HG03108 (cell line): ENCODE measurements around the gene PIGU.

Experiments used
- ATAC-seq: cut with Tn5 transposase; IDR thresholded peaks from one replicate; pipeline ENCODE4 v1.9.1; 2021; ENCODE audit warnings: moderate library complexity; ENCODE audit not compliant: unreplicated experiment

PIGU gene

DNA sequence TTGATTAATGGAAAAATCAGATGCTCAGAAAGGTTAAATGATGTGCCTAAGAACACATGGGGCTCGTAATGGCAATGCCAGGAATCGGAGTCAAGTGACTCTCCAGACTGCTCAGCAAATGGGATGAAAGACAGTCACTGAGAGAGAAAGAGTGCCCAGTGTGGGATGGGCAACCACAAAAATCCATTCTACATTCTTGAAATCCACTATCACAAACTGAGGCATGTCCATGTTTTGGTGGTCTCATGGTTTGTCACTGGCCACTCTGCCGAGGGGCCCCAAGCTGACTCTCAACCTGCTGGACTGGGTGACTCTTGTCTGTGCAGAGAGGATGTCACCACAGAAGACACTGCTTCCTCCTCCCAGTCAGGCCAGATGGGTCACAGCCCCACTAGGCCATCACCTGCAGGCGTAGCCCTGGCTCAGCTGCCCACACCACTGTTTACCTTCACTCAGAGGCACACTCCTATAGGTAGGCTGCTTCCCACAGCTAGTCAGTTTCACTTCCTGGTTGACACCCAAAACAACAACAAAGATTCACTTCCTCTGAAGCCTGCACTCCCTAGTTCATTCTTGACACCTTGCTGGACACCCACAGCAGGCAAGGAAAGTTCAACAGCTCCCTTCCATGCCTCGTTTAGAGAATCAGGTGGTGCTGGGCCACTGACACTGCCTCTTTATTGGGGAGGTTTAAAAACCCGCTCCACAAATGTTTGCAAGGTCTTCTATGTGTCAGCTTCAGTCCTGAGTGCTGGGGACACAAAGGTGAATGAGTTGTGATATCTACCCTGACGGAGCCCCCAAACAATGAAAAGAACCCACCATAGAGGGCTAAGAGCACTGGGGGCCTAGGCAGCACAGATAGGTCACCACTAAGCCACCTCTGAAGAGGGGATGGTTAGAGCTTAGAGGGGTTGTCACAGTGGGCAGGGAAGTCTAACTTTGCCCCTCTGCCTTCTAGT lies 96.6 kb downstream of the PIGU start:
- ATAC-seq: peak; percentile 70

DNA sequence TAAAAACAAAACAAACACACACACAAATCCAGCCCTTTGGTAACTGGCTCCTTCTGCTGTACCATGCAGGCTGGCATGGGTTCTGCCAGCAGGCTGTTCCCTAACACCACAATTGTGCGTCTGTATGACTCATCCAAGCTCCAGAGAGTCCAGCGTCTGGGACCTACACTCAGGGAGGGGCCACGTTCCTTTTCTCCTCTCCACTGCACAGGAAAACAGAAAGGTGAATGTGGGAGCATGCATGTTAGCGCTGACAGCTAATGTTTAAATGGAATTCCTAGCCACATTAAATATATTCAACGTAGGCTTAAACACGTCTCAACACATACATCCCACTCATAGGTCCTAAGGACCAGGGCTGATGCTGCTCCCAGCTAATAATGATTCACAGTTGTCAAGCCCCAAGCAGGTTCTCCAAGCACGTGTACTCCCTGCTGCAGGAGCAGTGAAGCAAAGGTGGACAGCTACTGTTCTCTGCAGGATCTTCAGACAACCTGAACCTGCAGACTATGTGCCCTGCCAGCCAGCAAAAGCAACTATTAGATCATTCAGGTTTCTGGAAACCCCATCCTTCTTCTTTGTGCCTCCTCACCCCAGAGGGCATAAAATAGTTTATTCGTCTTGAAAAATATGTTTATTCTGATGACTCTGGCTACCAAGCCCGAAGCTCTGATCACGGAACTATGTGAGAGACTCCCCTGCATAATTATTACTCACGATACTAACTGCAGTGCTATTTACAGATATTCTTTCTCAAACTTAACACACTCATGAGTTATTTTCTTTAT lies 97.5 kb downstream of the PIGU start:
- no peak for ATAC-seq

DNA sequence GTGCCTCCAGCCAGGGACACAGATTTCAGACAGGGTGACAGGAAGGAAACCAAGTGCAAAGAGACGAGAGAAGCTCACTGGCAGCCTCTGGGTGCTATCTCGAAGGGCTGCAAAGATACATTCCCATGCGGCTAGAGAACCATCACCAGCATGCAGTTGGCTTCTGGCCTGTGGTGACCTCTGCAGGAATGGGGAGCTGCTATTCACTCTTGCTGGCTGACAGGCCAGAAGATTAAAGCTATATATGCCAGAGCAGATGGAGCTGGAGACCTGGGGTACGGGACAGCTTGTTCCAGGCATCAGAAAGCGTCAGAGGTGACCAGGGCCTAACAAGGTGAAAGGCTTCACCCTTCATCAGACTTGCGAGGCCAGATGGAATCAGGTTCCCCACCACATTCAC lies 98.4 kb downstream of the PIGU start:
- ATAC-seq: no peak

DNA sequence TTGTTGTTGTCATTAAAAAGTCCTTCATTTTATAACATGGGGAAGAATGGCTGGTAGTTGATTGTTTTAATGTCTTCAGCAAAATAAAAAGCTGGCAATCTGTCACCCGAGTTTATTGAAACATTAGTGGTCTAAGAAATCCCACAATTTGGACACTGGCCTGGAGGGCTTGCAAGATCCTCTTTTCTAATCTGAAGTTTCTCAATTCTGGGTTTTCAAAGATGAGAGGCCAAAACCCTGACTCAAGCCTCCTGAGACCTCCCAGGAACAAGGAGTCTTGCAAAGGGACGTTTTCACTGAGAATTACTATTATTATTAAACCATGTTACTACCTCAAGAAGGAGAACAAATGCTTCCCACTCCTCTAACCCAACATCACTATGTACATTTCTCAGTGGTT lies 98.9 kb downstream of the PIGU start:
- ATAC-seq: no peak

DNA sequence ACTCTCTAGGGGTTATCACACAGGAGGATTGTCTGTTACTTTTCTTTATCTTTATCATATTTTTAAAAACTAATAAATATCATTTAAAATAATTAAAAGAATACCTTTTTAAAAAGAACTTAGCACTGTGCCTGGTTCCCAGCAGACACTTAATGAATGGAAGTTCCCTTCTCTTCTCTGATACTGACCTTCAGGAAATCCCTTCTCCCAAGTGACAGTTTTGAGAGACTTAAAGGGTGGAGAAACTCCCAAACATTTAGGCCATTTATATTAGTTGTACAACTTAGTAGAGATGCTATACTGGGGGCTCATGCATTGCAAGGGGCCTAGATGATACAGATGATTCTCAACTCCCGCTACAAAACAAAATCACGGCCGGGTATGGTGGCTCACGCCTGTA lies 99.8 kb downstream of the PIGU start:
- no peak for ATAC-seq

DNA sequence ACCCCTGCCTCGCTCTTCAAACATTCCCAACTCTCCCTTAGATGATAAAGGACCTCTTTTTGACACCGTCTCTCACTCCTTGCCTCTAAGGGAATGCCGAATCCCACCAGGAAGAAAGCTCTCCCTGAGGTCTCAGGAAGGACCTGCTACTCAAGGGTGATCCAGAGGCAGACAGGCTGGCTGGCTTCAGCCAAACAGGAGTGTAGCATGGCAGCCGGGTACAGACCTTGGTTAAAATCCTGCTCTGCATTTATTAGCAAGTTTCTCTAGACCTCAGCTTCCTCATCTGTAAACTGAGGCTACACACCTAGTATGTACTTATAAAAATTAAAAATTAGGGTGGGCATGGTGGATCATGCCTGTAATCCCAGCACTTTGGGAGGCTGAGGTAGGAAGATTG lies 101.1 kb downstream of the PIGU start:
- ATAC-seq: no peak

DNA sequence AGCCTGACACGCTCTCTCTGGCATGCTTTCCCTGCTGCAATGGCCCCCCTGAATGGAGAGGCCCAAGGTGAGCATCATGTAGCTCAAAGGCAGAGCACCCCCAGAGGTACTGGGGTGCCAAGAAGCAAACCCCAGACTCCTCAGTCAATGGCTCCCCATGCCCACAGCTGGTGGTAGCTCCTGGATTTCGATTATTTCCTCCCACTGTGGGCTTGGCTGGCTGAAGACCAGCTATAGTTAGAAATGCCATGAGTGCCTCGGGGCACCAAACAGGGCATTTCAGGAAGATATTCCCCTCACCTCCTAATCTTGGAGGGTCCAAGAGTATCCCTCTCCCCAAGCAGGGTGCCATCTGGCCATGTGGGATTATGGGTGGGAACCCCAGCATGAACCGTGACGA lies 101.6 kb downstream of the PIGU start:
- no peak for ATAC-seq

DNA sequence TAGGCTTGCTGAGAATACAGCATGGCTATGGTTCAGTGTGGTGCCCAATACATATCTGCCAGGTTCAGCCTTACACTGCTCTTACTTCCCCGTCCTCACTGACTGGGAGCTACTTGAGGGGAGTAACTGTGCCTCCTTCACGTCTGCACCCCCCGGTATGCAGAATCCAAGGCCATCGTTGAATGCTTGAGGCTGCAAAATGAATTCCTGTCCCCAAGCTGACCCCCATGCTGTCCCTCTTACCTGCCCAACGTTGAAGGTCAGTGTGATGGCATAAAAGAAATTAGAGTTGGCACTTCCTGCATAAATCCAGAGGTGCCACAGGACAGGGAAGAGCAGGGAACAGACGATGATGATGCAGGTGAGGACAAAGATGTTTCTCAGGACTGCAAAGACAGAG lies 102.0 kb downstream of the PIGU start:
- no peak for ATAC-seq

DNA sequence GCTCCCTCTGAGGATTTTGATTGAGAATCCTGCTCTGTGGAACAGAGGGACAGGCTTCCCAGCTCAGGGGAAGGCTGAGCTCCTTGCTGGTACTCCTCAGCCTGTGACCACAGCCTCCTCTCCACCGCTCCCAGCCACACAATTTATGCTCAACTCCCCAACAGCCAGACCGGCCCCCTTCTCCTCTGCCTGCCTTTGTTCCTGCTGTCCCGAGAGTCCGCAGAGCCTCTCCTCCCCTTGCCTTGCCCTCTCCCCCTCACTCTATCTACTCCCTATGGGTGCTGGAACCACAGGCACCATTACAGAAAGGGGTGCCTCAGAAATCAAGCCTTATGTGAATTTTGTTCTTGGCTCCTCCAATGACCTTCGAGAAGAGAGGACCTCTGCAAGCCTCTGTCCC lies 102.5 kb downstream of the PIGU start:
- no peak for ATAC-seq

DNA sequence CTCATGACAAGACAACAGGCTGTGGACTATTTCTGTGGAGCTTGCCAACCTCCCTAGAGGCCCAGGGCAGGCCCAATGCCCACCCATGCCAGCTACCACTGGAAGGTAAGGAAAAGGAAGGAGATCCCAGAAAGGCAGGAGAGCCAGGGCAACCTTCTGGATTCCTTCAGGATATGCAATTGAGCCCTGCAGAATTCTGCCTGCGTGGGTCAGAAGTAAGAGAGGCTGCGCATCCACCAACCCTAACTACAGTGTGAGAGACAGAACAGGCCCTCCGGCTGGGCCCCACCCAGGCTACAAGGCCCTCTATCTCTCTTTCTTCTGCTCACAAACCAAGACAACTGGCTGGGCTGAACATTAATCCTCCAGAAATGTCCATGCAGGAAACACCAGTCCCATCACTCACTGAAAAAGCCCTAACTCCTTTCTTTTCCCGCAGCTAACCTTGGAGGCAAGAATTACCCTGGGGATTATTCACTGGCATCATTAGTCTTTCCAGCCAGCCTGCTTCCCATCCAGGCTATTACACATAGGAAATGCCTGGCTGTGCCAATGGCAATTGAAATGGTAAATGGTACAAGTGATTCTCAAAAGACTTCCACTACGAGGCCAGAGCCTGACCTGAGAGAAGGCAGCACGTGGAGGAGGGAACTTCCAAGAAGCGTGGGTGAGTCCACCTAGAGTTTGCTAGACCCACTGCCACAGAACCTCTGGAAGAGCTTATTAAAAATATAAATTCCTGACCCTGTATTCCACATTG lies 103.2 kb downstream of the PIGU start:
- ATAC-seq: no peak

DNA sequence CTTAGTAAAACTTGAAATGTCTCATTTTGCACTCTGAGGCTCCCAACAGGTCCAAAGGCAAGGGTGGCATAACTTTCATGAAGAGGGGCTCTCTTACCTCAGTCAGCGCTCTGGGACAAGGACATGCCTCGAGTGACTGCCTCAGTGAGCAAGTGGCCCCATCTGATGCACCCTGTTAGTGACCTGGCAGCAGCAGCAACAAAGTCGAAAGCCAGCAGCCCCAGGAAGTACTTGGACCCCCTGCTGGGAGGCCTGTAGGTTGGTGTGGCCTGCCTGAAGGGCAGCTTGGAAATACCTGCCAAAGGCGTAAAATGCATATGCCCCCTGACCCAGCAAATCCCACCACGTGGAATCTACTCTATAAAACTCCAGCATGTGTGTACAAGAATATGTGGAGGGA lies 105.1 kb downstream of the PIGU start:
- ATAC-seq: no peak

DNA sequence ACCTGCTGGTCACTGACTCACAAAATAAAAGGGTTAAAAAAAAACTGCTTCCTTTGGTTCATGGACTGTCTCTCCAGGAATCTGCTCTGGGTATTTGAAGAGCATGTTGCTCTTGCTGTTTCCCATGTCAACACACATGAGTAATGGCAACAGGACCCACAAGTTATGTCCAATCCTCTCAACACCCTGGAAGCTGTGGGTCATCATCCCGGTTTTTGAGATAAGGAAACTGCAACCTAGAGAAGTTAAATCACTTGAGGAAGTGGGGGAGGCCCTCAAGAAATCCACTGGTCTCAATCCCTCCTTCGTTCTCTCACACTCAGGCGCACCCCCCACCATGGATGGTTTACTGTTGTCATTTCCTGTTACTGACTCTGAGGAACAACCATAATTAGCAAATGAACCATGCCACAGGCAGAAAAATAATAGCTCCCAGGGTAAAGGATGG lies 106.0 kb downstream of the PIGU start:
- ATAC-seq: no peak

DNA sequence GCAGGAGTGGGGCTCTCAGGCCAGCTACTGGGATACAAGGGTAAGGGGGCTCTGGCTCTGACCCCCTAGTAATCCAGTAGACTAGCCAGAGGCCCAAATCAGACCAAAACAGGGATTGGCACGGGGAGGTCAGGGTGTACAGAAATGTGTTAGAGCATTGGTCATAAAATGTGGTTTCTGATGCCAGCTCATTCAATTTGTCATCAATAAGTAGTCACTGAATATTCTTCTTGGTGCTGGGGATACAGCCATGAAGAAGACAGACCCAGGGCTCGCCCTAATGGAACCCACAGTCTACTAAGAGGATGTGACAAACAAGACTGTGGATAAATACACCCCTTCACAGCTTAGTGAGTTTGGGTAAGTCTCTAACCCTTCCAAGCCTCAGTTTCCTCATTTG lies 107.3 kb downstream of the PIGU start:
- no peak for ATAC-seq

DNA sequence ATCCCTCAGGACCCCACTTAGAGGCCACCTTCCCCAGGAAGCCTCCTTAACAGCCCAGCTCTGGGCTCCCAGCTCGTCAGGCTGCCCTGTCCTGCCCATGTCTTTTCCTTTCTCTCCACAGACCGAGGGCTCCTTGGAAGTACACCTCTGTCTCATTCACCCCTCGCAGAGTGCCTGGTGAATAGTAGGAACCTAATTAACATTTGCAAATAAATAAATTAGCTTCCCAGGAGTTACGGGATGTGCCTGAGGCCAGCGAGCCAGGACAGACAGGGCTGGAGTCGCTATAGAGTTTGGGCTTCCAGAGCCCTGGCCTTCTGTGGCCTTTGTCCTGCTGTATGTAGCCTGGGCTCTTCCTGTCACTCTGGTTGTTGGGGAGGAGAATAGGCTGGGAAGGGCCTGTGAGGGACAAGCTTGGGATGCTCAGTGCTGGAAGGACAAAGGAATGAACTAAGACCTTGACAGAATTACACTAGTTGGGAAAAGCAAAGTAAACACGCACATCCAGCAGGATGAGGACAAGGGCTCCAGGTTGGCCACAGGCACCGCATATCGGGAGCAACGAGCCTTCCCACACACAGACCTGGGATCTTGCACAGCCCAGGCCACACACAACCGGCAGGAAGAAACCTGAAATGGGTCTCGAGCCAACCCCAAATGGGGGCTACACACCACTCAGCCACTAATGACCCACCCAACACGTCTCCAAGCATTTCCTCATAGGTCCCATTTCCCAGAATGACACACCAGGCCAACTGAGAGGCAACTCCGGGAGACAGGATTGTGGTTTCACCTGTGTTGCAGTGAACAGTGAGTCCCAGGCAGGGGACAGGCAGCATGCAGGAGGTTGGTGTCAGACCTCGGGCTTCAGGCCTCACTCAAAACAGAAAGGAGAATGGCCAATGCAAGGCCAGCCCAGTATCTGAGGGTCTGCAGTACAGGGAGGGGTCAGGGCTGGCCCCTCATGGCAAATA lies 108.7 kb downstream of the PIGU start:
- no peak for ATAC-seq

DNA sequence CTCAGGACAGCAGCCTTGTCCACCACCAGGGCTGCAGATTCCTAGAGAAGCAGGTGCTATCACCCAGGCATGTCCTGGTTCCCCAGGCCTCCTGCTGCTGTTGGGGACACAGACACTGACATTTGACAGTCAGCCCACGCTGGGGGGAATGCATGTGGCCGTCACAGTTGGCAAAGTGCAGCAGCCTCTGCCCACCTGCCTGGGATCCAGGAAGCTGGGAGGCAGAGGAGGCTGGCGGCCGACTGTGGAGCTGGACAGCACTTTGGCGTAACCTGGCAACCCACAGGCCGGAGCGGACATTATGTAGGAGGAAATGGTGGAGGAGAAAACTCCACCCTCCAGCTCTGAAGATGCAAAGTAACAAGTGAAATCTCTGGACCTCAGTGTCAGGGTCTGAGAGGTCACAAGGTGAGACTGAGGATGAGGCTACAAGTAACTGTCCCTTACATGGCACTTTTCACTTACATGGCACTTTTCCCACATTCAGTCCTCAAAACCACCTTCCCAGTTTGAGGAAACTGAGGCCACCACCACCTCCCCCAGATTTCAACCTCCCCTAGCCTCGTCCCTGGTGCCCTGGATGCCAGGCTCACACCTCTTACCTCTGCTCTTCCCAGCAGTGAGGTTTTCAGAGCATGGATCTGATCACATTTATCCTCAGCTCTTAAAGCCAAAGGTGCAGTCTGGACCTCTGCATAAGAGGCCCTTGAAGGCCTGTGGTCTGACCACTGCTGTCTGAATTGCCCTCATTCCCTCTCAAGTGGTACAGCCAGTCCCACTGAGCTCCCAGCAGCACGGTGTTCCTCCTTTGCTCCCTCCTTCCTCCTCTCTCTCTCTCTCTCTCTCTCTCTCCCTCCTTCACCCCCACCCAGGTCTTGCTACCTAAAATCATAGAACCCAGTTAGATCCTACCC lies 109.7 kb downstream of the PIGU start:
- no peak for ATAC-seq

DNA sequence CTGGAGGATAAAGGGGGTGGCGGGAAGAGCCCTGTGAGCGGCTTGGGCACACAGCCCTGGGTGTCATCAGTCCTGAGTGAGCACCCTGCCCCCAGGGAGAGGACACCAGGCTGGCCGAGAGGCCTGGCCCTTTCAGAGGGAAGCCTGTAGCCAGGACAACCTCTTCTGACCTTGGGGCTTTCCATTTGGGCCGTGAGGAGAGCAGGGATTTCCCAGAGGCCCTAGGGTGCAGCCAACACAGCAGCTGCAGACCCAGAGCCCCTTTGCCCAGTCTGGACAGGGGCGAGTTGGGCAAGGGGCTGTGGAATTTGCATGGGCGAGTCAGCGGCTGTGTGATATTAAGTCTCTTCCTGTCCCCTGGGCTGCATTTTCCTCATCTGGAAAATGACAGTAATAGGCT lies 112.1 kb downstream of the PIGU start:
- no peak for ATAC-seq

DNA sequence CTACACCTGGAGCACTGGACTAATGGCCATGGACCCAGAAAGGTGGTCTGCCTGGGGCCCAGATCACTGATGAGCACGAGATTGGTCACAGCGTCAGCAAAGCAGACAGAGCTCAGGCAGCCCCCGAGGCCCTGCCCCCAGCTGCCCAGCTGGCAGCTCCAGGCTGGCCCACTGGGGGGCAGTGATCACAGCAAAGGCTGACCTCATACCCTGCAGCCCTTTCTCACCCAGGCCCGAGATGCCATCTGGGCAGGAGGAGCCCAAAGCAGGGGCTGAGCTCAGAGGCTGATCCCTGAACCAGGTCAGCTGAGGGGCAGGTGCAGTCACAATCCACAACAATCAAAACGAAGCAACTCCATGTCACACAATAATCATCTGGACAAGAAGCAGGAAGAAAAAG lies 114.3 kb downstream of the PIGU start:
- ATAC-seq: no peak

DNA sequence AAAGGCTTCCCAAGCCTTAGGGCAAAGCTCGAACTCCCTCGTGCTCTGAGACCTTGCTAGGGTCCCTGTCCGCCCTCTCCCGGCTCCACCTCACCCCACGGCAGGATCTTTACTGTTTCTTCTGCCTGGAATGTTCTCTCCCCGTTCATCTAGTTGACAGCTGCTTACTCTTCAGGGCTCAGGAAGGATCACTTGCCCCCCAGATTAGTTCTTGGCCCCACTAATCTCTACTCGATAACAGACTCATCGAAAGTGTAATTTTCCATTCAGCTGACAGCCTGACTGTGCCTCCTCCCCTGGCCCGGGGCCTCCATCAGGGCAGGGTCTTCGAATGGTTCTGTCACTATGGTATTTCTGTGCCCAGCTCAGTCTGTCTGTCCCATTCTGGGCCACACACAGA lies 115.2 kb downstream of the PIGU start:
- no peak for ATAC-seq

DNA sequence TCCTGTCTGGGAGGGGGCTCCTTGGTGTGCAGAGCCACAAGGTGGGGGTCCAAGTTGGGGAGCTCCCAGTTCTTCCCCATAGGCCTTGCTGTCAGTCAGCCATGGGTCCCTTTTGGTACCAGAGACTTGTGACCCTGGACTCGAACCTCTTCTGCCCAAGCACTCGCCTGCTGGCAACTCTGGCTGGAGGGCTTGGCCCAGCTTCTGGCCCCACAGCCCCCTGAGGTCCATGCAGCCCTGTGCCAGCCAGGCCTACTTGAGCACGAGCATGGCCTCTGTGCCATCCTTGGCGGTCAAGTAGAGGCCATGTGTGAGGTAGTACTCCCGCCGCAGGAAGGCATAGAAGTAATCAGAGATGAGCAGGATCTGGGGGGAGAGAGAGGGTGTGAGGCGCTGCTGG lies 116.3 kb downstream of the PIGU start:
- ATAC-seq: no peak
